ENCODE data around the gene CADM1. TPM values are rescaled to one million over a fixed set of nuclear protein-coding genes. Genes with fewer than 3 reads are reported as not detected.

The CADM1 gene
- total RNA-seq, 4 donors from 2014 or later = 2.9 to 25.7 (median 9.6) TPM

DNA sequence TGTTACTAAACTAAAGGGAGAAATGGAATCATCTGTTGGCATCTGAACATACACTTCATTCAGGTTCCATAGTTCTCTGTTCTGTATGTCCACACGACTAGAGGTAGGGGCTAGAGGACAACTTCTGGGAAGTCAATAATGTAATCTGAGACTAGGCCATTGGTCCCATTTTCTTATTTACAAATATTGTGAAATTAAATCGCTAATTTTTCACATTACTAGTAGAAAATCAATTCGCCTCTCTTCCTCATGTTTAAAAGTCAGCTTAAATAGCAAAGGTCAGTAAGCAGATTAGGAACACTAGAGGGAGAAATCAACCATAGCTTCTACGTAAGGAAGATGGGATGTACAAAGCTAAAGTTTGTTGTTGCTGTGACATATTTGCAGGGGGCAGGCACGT lies 59.7 kb downstream of the CADM1 start:
- no peak for TF ChIP-seq CTCF (IDR thresholded peaks at IDR 0.05; ENCODE audit: low read depth)

DNA sequence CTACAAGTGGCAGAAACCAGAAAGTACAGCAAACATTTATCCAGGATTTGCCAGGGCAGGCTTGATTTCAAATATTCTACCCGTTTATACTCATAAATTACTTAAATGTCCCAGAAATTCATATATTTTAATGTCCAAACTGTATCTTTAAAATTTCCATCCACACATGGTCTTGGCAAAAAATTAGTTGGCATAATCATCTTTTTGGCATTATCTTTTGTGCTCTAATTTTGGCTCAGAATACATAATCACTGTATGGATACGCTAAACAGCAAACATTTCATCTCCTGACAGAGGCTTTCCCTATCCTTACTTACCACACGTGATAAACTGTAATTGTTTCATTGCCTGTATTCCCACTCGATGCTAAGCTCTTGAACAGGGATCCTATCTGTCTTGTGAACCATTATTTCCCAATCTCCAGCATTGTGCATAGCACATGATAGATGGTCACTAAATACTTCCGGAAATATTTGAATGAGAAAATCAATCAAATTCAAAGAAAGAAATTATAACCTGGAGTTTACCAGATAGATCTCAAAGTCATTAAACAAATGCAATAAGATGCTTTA lies 64.2 kb downstream of the CADM1 start:
- TF ChIP-seq CTCF (IDR thresholded peaks at IDR 0.05; ENCODE audit: low read depth) = no peak

GRCh38 chr11:115439385-115439784 lies 64.8 kb downstream of the CADM1 start:
- TF ChIP-seq CTCF (IDR thresholded peaks at IDR 0.05; ENCODE audit: low read depth) = no peak

- TF ChIP-seq CTCF (IDR thresholded peaks at IDR 0.05; ENCODE audit: low read depth) = no peak
These were observed 66.2 kb downstream of the CADM1 start for GRCh38 chr11:115437902-115438575.

- TF ChIP-seq CTCF (IDR thresholded peaks at IDR 0.05; ENCODE audit: low read depth) = no peak
These were observed 73.9 kb downstream of the CADM1 start for GRCh38 chr11:115430345-115430744.

- TF ChIP-seq CTCF (IDR thresholded peaks at IDR 0.05; ENCODE audit: low read depth) = no peak
These were observed 75.9 kb downstream of the CADM1 start for GRCh38 chr11:115428306-115428705.

GRCh38 chr11:115425816-115426215 lies 78.4 kb downstream of the CADM1 start:
- no peak for TF ChIP-seq CTCF (IDR thresholded peaks at IDR 0.05; ENCODE audit: low read depth)
